Activated effector memory CD4-positive, alpha-beta T cell treated with Interleukin-2 at 50 U/mL for 16 hours (primary cell): ENCODE measurements around the gene MYH14.

Experiments used
- DNase-seq: peaks from one replicate; pipeline ENCODE4 v3.0.0-alpha.2; 2020

MYH14 gene

GRCh38 chr19:50300051-50300450, 96.6 kb downstream of the MYH14 start:
- no peak for DNase-seq

GRCh38 chr19:50300814-50301606, 97.6 kb downstream of the MYH14 start:
- no peak for DNase-seq

- no peak for DNase-seq
Measured at GRCh38 chr19:50301607-50301971, 98.2 kb downstream of the MYH14 start.

GRCh38 chr19:50303558-50303957, 100.1 kb downstream of the MYH14 start:
- DNase-seq, result no peak

GRCh38 chr19:50308991-50309390, 105.6 kb downstream of the MYH14 start:
- no peak for DNase-seq

GRCh38 chr19:50309396-50310125, 106.1 kb downstream of the MYH14 start:
- no peak for DNase-seq

GRCh38 chr19:50310759-50311465, 107.5 kb downstream of the MYH14 start:
- DNase-seq, result no peak

GRCh38 chr19:50311723-50312635, 108.6 kb downstream of the MYH14 start:
- DNase-seq, result no peak

- DNase-seq, result no peak
Measured at GRCh38 chr19:50312967-50313811, 109.8 kb downstream of the MYH14 start.

- no peak for DNase-seq
Measured at GRCh38 chr19:50313812-50314536, 110.6 kb downstream of the MYH14 start.

- no peak for DNase-seq
Measured at GRCh38 chr19:50314724-50315708, 111.6 kb downstream of the MYH14 start.

- DNase-seq, result no peak
Measured at GRCh38 chr19:50315773-50316448, 112.5 kb downstream of the MYH14 start.

- DNase-seq, result no peak
Measured at GRCh38 chr19:50317115-50317514, 113.7 kb downstream of the MYH14 start.

- DNase-seq, result no peak
Measured at GRCh38 chr19:50318438-50318837, 115.0 kb downstream of the MYH14 start.

- no peak for DNase-seq
Measured at GRCh38 chr19:50319156-50319555, 115.7 kb downstream of the MYH14 start.

GRCh38 chr19:50320051-50320450, 116.6 kb downstream of the MYH14 start:
- DNase-seq, result no peak

- no peak for DNase-seq
Measured at GRCh38 chr19:50320596-50320995, 117.2 kb downstream of the MYH14 start.

- DNase-seq, result no peak
Measured at GRCh38 chr19:50321831-50322230, 118.4 kb downstream of the MYH14 start.

GRCh38 chr19:50322234-50322633, 118.8 kb downstream of the MYH14 start:
- DNase-seq, result no peak
